Cardiac fibroblast (primary cell): ENCODE measurements around the gene TP53RK.

Experiments
- DNase-seq, 2 donors: peaks; one replicate each; pipeline versions ENCODE4 v3.0.0 to v3.0.0-alpha.2; 2010; ENCODE audit warnings: low read depth in 2 of 2
- H3K4me3 ChIP-seq, 2 donors: replicated peaks in 1 of 2; 1 replicate in 1 of 2; 2 replicates in 1 of 2; pipeline ENCODE4 v1.5.1; 2011; ENCODE audit warnings: low read depth in 2 of 2, low read length in 2 of 2, mild to moderate bottlenecking in 2 of 2, moderate library complexity in 1 of 2
- CTCF ChIP-seq: IDR thresholded peaks from one replicate; pipeline ENCODE4 v1.5.1; 2011; ENCODE audit warnings: low read depth, mild to moderate bottlenecking, low read length, inconsistent platforms

The TP53RK gene

GRCh38 chr20:46637427-46638133 lies 51.7 kb downstream of the TP53RK start:
- TF ChIP-seq CTCF: no peak

DNA sequence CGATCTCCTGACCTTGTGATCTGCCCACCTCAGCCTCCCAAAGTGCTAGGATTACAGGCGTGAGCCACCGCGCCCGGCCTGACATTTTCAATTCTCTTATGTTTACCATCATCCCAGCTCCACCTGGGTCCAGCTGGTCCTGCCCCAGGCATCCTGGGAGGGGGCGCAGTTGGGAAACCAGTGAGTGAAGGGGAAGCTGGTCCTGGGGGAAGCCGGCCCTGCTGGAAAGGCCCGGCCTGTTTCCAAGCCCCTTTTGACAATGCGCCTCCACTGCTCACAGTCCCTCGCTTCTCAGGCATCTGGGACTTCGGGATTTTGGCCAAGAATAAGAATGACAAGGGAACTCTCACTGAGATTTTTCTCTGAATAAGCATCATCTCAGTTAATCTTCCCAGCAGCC lies 52.2 kb downstream of the TP53RK start:
- no peak overlapping the region for H3K4me3 ChIP-seq
- DNase-seq: no peak
- no peak for TF ChIP-seq CTCF

More at GRCh38 chr20:46637427-46638133, 51.7 kb downstream of the TP53RK start:
- H3K4me3 ChIP-seq: no peak overlapping the region
- no peak for DNase-seq

DNA sequence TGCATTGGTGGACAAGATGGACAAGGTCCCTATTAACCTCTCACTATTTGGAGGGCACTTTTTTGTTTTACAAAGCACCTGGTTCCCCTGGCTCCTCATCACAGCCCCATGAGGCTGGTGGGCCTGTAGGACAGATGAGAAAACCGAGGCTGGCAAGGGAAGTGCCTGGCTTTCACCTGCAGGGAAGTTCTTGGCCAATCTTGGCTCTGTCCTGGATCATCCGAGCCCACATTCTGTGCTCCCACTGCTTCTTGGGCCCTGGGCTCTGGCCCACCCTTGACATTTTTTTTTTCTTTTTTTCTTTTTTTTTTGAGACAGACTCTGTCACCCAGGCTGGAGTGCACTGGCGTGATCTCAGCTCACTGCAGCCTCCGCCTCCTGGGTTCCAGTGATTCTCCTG lies 52.7 kb downstream of the TP53RK start:
- DNase-seq: no peak
- no peak for TF ChIP-seq CTCF
- H3K4me3 ChIP-seq: no peak overlapping the region

DNA sequence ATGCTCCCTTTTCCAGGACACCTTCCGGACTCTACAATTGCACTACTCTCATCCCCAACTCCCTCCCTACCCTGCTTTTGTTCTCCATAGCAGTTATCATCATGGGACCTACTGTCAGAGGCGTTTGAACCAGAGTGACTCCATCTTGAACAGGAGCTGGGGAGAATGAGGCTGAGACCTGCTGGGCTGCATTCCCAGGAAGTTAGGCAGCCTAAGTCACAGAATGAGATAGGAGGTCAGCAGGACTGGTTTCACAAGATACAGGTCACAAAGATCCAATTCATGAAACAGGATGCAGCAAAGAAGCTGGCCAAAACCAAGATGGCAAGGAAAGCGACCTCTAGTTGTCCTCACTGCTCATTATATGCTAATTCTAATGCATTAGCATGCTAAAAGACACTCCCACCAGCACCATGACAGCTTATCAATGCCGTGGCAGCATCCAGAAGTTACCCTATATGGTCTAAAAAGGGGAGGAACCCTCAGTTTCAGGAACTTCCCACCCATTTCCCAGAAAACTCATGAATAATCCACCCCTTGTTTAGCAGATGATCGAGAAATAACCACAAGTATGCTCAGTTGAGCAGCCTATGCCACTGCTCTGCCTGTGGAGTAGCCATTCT lies 53.6 kb downstream of the TP53RK start:
- DNase-seq: peak in 1 of 2 donors; percentile 6
- TF ChIP-seq CTCF: no peak
- no peak overlapping the region for H3K4me3 ChIP-seq

GRCh38 chr20:46634528-46634927 lies 54.7 kb downstream of the TP53RK start:
- no peak for DNase-seq
- no peak for TF ChIP-seq CTCF
- H3K4me3 ChIP-seq: no peak overlapping the region
